Cardiac fibroblast (primary cell): Measurements from ENCODE around the gene TMEM182.

ENCODE experiments used
- DNase-seq, 2 donors: peaks; one replicate each; pipeline versions ENCODE4 v3.0.0 to v3.0.0-alpha.2; 2010; ENCODE audit warnings: low read depth in 2 of 2
- H3K4me3 ChIP-seq, 2 donors: replicated peaks in 1 of 2; 1 replicate in 1 of 2; 2 replicates in 1 of 2; pipeline ENCODE4 v1.5.1; 2011; ENCODE audit warnings: low read depth in 2 of 2, low read length in 2 of 2, mild to moderate bottlenecking in 2 of 2, moderate library complexity in 1 of 2
- TF ChIP-seq, protein P1 (sequence below): IDR thresholded peaks from one replicate; pipeline ENCODE4 v1.5.1; 2011; ENCODE audit warnings: low read depth, mild to moderate bottlenecking, low read length, inconsistent platforms

TMEM182 gene

DNA sequence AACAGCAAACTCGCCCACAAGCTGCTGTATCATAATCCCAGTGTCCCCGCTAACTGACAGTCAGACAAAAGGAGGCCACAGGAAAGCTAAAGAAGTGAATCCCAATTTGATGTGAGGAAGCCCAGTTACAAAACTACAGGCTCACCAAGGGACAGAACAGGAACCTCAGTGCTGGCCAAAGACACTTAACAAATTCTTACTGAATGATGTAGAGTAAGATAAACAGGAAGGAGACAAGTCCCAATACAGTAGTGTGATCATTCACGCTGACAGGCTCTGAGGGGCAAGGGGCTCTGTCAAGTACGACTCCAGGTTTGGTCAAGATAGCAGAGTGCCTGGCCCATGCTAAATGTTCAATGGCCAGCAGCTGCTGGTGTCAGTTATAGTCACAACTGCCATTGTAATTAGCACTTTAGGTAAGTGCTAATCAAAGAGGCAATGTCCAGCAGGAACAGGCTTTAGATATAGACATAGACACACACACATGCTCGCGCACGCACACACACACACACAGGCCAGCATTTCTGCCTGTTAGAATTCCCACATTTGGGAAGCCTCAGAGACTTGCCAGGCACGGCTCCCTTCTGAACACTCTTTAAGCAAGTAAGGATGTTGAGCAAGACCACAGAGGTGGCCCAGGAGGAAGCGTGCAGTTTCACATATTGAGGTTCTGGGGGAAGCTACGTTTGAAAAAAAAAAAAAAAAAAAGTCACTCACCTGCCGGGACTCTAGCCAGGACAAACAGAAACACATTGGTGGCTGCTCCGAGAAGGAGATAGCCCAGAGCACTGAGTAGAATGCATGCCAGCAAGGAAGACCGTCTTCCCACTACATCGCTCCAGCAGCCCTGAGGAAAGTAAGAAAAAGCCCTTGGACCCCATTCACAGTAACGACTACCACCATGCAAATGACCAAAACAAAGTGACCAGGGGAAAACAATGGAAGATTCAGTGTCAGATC lies 35.4 kb upstream of the TMEM182 start:
- peak in 1 of 2 donors; percentile 6 for DNase-seq
- TF ChIP-seq, protein P1, sequence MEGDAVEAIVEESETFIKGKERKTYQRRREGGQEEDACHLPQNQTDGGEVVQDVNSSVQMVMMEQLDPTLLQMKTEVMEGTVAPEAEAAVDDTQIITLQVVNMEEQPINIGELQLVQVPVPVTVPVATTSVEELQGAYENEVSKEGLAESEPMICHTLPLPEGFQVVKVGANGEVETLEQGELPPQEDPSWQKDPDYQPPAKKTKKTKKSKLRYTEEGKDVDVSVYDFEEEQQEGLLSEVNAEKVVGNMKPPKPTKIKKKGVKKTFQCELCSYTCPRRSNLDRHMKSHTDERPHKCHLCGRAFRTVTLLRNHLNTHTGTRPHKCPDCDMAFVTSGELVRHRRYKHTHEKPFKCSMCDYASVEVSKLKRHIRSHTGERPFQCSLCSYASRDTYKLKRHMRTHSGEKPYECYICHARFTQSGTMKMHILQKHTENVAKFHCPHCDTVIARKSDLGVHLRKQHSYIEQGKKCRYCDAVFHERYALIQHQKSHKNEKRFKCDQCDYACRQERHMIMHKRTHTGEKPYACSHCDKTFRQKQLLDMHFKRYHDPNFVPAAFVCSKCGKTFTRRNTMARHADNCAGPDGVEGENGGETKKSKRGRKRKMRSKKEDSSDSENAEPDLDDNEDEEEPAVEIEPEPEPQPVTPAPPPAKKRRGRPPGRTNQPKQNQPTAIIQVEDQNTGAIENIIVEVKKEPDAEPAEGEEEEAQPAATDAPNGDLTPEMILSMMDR: no peak
- no peak overlapping the region for H3K4me3 ChIP-seq

DNA sequence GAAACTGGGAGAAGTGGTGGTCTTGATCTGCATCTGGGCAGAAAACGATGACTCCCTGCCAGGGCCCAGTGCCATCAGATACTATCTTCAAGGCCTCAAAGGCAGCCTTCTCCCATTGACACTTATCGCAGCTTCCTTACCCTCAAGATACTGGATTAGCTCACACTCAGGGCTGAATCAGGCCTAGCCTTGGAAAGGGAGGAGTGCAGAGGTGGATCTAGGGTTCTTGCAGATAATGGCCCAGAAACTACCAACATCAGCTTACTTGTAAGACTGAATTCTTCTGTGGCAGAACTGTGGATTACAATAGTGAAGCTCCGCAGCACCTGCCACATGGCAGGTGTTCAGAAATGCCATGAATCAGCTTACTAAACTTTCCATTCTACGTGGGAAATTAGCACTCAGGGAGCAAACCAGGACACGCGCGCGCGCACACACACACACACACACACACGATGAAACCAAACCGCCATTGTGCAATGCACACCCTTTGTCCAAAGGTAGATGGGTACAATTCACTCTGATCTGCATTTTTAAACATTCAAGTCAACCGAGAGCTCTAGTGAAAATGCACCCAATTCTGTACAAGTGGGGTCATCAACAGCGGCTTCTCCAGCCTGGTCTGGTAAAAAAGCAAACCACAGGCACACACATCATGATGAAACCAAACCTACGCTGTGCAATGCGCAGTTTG lies 26.3 kb upstream of the TMEM182 start:
- TF ChIP-seq, protein P1: no peak
- H3K4me3 ChIP-seq: peak overlapping the region; percentile 84 to 89
- DNase-seq: peak in 1 of 2 donors; percentile 11

DNA sequence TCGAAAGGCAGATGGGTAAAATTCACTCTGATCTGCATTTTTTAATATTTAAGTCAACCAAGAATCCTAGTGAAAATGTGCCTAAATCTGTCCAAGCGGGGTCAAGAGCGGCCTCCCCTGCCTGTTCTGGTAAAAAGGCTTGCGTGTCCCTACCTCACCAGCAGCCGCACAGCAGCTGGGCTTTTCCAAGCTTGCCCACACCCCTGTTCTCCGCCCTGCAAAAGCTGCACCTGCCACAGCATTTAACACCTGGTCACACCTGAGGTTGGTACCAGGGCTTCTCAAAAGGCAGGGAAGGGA lies 25.8 kb upstream of the TMEM182 start:
- TF ChIP-seq, protein P1: no peak
- peak; percentile 8 to 11 for DNase-seq
- peak overlapping the region; percentile 84 to 89 for H3K4me3 ChIP-seq

GRCh38 chr2:102736410-102737409 lies 25.1 kb upstream of the TMEM182 start:
- TF ChIP-seq, protein P1: peak; percentile 29
- DNase-seq: peak; percentile 57 to 69
- H3K4me3 ChIP-seq: peak overlapping the region; percentile 84 to 89

- TF ChIP-seq, protein P1: no peak
- H3K4me3 ChIP-seq: no peak overlapping the region
- no peak for DNase-seq
Observed at GRCh38 chr2:102737431-102737830, 24.4 kb upstream of the TMEM182 start.

DNA sequence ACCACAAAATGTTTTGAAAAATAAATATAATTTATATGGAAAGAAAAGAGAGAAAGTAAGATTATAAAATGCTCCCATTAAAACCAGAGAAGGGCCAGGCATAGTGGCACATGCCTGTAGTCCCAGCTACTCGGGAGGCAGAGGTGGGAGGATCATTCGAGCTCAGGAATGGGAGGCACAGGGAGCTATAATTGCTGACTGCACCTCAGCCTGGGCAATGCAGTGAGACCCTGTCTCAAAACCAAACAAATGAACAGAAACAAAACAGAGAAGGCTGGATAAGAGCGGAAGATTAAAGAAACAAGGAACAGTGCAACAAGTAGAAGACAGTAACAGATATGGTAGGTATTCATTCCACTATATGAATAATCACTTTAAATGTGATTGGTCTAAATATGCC lies 18.6 kb upstream of the TMEM182 start:
- no peak for DNase-seq
- TF ChIP-seq, protein P1: no peak
- H3K4me3 ChIP-seq: no peak overlapping the region
